Vagina (tissue), 2 donors: ENCODE data around the gene ONECUT2.

Experiments
- POLR2A ChIP-seq, 2 donors: fragments of 450-650 bp; IDR thresholded peaks; one replicate each; pipeline ENCODE4 v1.6.1; 2017; ENCODE audit warnings: antibody characterized with exemption in 2 of 2, mild to moderate bottlenecking in 2 of 2, moderate library complexity in 2 of 2
- TF ChIP-seq, protein P1 (sequence below), 3 experiments: fragments of 450-650 bp in 2 of 3; fragments of 200-600 bp in 1 of 3; sonication (generic) in 1 of 3; IDR thresholded peaks; one replicate each; pipeline ENCODE4 v1.5.1; 2017 to 2019; ENCODE audit warnings: antibody characterized with exemption in 3 of 3, mild to moderate bottlenecking in 2 of 3, moderate library complexity in 2 of 3

DNA sequence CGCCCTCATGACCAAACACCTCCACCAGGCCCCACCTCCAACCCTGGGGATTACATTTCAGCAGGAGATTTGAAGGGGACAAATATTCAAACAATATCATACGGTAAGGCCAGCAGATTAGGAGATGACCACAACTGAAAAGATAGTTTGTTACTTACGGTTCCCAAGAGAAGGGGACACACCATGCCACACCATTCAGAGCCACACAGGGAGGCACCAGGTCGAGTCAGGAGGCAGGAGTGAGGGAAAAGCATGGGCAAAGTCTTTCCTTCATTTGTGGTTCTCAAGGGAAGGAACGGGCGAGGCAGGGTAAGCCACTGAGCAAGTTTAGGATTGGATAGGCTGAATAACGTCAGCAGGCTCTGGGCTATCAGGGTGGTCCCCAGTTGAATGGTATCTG, 94.0 kb downstream of the ONECUT2 start:
- TF ChIP-seq POLR2A (IDR thresholded peaks at IDR 0.05) = no peak
- TF ChIP-seq, protein P1, sequence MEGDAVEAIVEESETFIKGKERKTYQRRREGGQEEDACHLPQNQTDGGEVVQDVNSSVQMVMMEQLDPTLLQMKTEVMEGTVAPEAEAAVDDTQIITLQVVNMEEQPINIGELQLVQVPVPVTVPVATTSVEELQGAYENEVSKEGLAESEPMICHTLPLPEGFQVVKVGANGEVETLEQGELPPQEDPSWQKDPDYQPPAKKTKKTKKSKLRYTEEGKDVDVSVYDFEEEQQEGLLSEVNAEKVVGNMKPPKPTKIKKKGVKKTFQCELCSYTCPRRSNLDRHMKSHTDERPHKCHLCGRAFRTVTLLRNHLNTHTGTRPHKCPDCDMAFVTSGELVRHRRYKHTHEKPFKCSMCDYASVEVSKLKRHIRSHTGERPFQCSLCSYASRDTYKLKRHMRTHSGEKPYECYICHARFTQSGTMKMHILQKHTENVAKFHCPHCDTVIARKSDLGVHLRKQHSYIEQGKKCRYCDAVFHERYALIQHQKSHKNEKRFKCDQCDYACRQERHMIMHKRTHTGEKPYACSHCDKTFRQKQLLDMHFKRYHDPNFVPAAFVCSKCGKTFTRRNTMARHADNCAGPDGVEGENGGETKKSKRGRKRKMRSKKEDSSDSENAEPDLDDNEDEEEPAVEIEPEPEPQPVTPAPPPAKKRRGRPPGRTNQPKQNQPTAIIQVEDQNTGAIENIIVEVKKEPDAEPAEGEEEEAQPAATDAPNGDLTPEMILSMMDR (IDR thresholded peaks at IDR 0.05) = no peak
